ENCODE results near the gene SLC48A1.

DNA sequence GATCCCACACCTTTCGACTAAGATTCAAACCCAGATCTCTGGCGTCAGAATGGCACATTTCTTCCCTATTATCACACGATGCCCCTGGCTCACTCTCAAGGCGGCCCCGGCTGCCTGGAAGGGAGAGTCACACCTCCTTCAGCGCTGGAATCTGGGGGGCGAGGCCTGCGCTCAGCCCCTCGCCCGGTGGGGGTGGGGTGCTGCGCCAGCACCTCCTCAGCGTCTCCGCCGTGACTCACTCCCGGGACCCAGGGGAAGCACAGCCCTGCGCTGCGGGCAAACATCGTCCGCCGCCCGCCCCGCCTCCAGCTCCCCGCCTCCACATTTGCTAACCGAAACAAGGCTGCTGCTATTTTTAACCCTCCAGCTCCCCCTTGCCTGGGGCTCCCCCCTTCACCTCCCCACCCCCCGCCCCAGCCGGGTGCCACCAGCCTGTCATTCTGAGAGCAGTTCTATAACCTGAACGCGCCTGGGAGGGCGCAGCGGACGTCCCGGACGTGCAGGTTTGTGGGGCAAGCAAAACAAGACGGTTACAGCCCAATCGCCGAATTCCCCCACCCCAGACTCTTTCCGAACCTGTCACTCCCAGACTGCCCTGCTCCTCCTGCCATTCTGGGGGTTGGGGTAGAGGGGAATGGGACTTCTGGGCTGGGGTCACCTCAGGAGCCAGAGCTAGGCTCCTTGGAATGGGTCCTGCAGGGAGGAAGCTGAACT is 39.9 kb downstream of the SLC48A1 start:
- TF ChIP-seq, protein P1, sequence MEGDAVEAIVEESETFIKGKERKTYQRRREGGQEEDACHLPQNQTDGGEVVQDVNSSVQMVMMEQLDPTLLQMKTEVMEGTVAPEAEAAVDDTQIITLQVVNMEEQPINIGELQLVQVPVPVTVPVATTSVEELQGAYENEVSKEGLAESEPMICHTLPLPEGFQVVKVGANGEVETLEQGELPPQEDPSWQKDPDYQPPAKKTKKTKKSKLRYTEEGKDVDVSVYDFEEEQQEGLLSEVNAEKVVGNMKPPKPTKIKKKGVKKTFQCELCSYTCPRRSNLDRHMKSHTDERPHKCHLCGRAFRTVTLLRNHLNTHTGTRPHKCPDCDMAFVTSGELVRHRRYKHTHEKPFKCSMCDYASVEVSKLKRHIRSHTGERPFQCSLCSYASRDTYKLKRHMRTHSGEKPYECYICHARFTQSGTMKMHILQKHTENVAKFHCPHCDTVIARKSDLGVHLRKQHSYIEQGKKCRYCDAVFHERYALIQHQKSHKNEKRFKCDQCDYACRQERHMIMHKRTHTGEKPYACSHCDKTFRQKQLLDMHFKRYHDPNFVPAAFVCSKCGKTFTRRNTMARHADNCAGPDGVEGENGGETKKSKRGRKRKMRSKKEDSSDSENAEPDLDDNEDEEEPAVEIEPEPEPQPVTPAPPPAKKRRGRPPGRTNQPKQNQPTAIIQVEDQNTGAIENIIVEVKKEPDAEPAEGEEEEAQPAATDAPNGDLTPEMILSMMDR (optimal IDR thresholded peaks at IDR 0.05 in 1 of 3, IDR thresholded peaks at IDR 0.05 in 1 of 3, conservative IDR thresholded peaks at IDR 0.05 in 1 of 3; ENCODE audit: extremely low read depth in 1 of 3, insufficient read depth in 2 of 3, low read length in 3 of 3) = no peak
- TF ChIP-seq EZH2 (IDR thresholded peaks at IDR 0.05; ENCODE audit: low read length) = no peak
